Posterior cingulate gyrus (tissue), 11 donors: ENCODE data around the gene CDC42BPA.
"Not testable (repeated sequence)": the region's sequence is repeated elsewhere in the genome, so short reads cannot be mapped to it uniquely, and the experiment has no call there.

Experiments used
- DNase-seq, 10 donors: peaks; one replicate each; pipeline versions ENCODE4 v3.0.0 to v3.0.0-alpha.2; 2020 to 2021; ENCODE audit warnings: mixed read lengths in 3 of 10
- intact Hi-C: fragments of 100-400 bp; cut with DNase I; formaldehyde crosslinking; loops from one replicate; pipeline ENCODE4 v1.15.1; 2023

The CDC42BPA gene

DNA sequence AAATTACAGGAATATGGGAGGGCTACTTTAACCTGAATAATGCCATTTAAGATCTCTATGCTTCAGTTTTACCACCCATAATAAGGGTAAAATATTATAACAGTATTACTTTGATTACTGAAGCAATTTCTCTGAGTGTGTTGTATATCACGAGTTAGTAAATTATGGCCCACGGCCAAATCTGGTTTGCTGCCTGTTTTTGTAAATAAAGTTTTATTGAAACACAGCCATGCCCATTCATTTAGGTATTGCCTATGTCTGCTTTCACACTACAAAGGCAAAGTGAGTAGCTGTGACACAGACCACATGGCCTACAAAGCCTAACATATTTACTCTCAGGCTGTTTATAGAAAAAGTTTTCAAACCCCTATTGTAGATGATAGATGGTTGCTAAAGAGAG lies 156.8 kb downstream of the CDC42BPA start:
- DNase-seq: no peak
- intact Hi-C loops: no loop called here

DNA sequence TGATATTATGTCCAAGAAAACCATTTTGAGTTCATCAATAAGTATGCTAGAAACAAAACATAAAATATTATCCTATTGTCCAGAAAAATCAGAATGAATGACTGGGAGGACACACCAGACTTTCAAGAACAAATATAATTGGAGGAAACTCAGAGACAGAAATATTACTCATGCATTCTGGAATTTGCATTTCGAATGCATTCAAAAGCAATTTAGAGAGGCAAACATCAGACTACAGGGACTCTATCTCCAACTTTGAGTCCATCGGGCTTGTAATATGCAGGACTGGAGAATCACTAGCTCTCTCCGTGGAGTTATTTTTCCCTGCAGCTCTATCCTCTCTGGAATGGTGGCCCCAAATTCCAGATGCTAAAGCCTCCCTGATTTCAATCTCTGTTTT lies 161.8 kb downstream of the CDC42BPA start:
- DNase-seq: no peak
- intact Hi-C loops: no loop called here

GRCh38 chr1:227155688-227156087 lies 162.6 kb downstream of the CDC42BPA start:
- no peak for DNase-seq
- intact Hi-C loops: no loop called here

DNA sequence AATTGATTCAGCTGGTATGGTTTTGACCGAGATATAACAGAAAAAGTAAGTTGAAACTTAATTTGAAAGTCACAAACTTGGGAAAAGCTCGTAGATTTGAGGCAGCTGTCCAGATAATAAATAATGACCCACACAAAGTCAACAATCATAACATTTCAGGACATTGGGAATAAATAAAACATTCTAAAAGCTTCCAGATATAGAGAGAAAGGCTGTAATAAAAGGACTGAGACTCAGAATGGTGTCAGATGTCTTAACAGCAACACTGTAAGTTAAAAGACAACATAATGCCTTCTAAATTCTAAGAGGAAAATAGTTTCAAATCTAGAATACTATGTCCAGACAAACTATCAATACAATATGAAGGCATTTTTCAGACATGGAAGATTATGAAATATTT lies 163.3 kb downstream of the CDC42BPA start:
- no peak for DNase-seq

DNA sequence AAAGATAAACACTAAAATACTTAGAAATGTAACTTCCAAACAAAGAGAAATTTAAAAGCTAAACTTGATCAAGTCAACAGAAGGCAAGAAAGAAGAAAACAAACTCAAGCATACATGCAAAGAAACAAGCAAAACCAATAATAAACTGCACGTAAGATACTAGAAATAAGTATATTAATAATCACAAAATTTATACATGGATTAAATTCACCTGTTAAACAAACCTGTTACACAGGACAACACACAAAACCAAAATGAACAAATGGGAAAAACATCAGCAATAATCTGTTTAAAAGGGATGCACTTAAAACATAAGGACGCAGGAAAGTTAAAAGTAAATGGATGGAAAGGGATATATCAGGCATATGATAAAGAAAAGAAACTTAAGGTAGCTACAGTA lies 165.8 kb downstream of the CDC42BPA start:
- no peak for DNase-seq
- intact Hi-C loops: no loop called here

More for the DNA sequence above, 163.3 kb downstream of the CDC42BPA start:
- intact Hi-C loops: no loop called here

DNA sequence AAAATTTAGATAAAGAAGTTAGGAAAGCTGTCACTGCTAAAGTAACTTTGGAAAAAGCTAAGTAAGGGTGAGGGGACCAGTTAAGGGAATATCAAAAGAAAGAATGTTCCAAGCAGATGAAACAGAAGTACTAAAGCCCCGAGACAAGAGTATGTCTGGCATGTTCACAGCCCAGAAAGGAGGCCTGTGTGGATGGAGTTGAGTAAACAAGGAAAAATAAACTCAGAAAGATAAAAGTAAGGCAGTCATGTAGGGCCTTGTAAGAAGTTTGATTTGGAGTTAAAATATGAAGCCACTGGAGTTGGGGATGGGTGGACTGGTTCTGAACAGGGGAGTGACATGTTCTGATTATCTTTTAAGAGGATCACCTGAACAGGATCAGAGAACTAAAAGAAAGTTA lies 177.9 kb downstream of the CDC42BPA start:
- intact Hi-C loops: no loop called here
- no peak for DNase-seq

DNA sequence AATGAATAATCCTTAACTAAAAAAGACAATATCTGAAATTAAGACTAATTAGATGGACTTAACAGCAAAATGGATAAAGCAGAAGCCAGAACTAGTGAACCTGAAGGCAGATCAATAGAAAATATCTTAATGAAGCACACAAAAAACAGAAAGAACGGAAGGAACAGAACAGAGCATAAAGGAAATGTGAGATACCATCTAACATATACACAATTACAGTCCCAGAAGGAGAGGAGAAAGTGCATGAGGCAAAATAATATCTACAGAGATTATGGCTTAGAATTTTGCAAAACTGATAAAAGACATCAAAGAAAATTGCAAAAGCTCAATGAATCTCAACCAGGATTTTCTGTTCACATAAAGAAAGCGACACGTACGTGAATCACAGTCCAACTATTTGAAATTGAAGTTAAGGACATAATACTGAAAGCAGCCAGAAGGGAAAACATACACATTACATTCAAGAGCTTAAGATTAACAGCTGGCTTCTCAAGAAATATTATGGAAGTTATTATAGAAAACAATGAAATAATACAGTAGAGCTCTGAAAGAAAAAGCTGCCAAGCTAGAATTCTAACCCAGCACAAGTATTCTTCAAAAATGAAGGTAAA lies 182.0 kb downstream of the CDC42BPA start:
- no peak for DNase-seq
- intact Hi-C loops: loop anchor here (10.0 kb wide), 1 partner anchor 188 kb away; no protein-coding TSS in a partner anchor

DNA sequence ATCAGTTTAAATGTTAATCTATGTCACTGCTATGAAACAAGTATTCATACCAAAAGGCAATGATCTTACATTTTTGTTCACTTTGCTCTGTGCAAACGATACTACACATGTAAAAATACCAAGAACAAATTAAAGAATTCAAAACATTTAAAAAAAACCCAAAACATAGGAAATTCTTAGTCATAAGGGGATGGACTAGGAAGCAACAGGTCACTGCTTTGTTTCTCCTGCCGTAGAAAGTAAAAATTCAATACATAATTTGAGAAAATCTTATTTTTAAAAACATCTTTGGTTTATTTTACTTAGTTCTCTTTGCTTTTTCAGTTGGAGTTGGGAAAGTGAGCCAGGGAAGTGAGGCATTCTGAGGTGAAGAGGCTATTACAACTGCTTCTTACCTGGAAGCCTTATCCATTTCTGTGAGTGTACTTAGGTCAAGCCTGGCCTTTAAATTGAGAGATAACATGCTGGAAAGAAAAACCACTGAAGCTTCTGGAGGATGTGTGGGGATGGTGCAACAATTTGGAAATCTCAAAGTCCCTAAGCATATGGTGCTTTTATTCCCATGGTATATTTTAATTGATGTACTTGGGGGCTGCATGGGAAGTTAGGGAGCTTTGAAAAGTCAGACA lies 183.5 kb downstream of the CDC42BPA start:
- no peak for DNase-seq
- intact Hi-C loops: loop anchor here (10.0 kb wide), 1 partner anchor 190 kb away; no protein-coding TSS in a partner anchor

GRCh38 chr1:227132695-227133094 lies 185.6 kb downstream of the CDC42BPA start:
- intact Hi-C loops: loop anchor here (10.0 kb wide), 1 partner anchor 192 kb away; no protein-coding TSS in a partner anchor
- peak in 1 of 10 donors; percentile 63 for DNase-seq

DNA sequence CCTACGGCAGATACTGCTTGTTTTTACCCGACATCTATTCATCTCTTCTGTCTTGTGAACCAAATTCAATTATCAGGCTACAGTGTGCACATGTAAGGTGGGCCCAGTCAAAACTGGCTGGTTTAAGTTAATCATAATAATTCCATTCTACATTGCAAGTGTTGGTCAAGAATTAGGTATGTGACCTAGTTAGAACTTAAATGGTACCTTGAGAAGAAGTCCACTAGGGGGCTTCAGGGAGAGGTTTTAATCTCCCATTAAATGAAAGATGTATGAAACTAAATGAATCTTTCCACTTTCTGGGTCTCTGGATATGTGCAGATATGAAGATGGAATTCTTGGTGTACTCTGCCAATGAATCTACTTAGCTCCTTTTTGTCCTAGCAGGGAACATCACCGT lies 187.1 kb downstream of the CDC42BPA start:
- DNase-seq: no peak
- intact Hi-C loops: loop anchor here (10.0 kb wide), 1 partner anchor 194 kb away; no protein-coding TSS in a partner anchor

GRCh38 chr1:227127891-227128290 lies 190.4 kb downstream of the CDC42BPA start:
- intact Hi-C loops: no loop called here
- DNase-seq: no peak

DNA sequence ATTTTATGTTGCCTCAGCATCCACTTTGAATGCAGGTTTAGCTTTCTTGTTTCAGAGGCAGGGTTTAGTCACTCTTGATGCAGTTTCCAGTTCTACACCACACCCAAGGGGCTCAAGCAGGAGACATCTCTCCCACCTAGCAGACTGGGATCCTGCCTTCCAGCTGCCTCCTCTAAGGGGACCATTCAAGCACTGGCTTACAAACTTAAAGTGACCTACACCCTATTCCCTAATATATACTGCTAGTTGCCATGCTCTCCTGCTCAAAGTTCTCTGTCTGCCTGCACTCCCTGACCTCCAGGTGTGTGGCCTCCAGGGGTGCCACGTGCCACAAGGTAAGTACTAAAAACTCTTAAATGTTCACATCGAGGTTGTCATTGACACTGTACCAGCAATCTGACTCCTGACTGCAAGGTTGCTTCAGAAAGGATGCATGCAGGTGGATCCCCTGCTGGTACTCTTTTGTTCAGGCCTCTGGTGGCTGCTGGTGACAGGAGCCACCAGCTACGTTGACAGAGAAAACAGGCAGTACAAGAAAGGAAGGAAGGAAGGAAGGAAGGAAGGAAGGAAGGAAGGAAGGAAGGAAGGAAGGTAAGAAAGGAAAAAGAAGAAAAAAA lies 192.3 kb downstream of the CDC42BPA start:
- intact Hi-C loops: no loop called here

GRCh38 chr1:227124473-227124872 lies 193.8 kb downstream of the CDC42BPA start:
- intact Hi-C loops: no loop called here

More for the DNA sequence above, 192.3 kb downstream of the CDC42BPA start:
- peak in 1 of 10 donors; percentile 32 for DNase-seq

DNA sequence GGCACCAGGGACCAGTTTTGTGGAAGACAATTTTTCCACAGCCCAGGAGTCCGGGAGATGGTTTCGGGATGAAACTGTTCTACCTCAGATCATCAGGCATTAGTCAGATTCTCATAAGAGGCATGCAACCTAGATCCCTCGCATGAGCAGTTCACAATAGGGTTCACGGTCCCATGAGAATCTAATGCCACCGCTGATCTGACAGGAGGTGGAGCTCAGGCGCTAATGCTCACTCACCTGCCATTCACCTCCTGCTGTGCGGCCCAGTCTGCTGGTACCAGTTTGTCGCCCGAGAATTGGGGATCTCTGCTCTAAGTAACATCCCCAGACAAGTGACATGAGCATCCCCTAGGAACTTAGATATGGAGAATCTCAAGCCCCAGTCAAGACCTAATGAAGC lies 197.5 kb downstream of the CDC42BPA start:
- intact Hi-C loops: no loop called here

More at GRCh38 chr1:227124473-227124872, 193.8 kb downstream of the CDC42BPA start:
- no peak for DNase-seq

DNA sequence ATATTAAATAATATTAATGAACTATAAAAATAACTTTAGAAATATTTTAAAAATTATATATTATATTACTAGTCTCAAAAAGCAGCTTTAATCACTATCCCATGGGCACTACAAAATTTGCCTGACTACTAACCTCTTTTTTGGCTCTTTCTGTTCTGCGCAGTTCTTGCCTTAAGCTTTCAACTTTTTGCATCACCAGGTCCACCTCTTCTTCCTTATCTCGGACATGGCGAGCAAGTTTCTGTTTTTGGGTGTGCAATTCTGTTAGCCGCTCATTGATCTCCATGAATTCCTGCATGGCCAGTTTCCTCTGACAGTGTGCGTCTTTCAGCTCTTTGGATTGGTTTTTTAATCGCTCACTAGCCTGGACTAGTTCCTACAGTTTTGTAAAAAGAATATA lies 205.8 kb downstream of the CDC42BPA start:
- no peak for DNase-seq
- intact Hi-C loops: no loop called here

More for the DNA sequence above, 197.5 kb downstream of the CDC42BPA start:
- DNase-seq: no peak

GRCh38 chr1:227111782-227112181 lies 206.5 kb downstream of the CDC42BPA start:
- DNase-seq: no peak
- intact Hi-C loops: no loop called here

DNA sequence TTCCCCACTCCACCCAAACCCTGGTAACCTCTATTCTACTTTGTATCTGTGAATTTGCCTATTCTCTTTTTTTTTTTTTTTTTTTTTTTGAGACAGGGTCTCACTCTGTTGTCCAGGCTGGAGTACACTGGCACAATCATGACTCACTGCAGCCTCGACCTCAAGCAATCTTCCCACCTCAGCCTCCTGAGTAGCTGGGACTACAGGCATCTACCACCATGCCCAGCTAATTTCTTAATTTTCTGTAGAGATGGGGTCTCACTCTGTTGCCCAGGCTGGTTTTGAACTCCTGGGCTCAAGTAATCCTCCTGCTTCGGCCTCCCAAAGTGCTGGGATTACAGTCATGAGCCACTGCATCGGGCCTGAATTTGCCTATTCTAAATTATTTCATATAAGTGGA lies 213.0 kb downstream of the CDC42BPA start:
- intact Hi-C loops, DNase-seq: not testable (repeated sequence)

DNA sequence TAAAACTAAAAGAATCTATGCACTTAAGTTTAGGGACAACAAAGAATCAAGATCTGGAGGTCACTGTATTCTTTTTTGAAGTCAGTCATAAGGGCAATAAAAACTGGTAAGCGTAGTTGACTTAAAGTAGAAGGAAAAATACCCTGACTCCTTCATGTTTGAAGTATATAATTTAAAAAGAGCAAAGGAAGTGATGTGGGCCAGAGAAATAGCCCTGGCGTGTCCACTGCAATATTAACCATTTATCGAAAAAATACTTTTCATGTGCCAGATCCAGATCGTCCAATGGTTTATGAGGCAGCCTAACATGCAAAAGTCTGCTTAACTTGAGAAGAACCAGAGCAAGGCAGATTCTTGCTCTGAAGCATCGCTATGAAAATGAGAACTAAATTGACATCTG lies 216.2 kb downstream of the CDC42BPA start:
- intact Hi-C loops: no loop called here
- no peak for DNase-seq

DNA sequence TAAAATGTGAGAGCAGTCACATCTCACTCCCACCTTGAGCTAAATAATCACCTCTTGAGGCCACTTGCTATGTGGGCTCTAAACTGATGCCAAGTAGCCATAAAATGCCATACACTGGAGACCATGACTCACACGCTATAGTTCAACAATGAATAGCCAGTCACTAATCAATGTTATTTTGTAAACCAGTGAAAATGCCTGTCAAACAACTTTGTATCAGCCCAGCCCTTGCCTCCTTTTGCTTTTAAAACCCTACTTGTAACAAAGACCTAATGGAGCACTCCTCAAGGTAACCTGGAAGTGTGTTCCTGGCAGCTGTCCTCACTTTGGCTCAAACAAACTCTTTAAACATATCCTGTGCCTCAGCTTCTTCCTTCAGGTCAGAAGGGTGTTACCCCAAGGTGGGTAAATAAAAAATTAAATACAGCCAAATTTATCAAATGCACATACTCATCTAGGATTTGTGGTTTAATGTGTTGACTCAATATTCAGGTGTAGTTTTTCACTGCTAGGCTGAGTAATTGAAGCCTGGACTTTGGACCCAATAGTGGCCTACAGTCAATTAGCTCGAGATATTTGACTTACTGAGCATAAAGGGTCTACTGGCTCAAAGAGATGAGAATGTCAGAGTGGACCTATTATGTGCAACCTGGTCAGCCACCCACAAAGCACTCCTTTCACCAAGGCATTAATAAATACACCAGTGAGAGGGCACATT lies 223.9 kb downstream of the CDC42BPA start:
- no peak for DNase-seq
- intact Hi-C loops: no loop called here

DNA sequence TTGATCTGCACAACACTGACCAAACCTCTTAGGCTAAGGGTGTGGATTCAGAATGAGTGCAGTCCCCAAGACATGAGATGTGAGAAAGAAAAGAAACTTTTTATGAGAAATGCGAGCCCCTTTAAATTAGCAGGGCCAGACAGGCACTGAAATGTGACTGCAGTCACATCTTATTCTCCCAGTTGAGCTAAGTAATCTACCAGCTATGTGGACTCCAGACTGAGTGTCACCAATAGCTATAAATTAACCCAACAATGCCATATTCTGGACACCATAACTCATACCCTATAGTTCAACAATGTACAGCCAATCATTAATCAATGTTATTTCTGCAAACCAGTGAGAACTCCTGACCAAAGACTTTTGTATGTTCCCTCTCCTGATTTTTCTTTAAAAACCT lies 225.0 kb downstream of the CDC42BPA start:
- intact Hi-C loops: no loop called here
- DNase-seq: no peak

DNA sequence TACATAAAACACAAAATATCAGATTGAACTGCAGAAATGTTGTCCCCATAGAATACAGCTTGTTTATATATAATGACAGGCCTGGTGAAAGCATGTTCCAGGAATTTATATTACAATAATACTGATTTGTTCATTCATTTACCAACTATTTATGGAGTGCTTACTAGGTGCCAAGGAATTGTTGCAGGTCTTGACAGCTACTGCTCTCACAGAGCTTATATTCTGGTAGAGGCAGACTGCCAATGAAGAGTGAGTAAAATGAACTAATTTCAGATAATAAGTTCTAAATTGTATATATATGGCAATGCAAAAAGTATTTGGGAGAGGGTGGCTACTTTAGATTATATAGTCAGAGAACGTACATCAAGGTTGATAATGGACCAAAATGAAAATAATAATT lies 226.2 kb downstream of the CDC42BPA start:
- DNase-seq: no peak
- intact Hi-C loops: no loop called here
